Fibroblast of villous mesenchyme (primary cell): ENCODE results near the gene ZNF839. TPM values are rescaled to one million over a fixed set of nuclear protein-coding genes. Genes with fewer than 3 reads are reported as not detected.
A peak's percentile ranks its signal among the peaks of the same experiment; 100 is the strongest.

Experiments used
- DNase-seq: peaks from one replicate; pipeline ENCODE4 v3.0.0-alpha.2; 2010; ENCODE audit warnings: low read depth
- H3K4me3 ChIP-seq: 2 replicates; pipeline ENCODE4 v1.5.1; 2011; ENCODE audit warnings: low read depth, mild to moderate bottlenecking, low read length
- CTCF ChIP-seq: IDR thresholded peaks from 2 replicates; pipeline ENCODE4 v1.5.1; 2012; ENCODE audit warnings: low read depth, mild to moderate bottlenecking, low read length; ENCODE audit not compliant: insufficient read depth
- total RNA-seq: library from RNA; depleted of rRNA; stranded (reverse); fragments of >200 nt; gene quantifications from 2 replicates; pipeline ENCODE4 v1.2.3, GENCODE V29; 2012

ZNF839 gene
- total RNA-seq, 1 donor: 9.5 TPM

GRCh38 chr14:102279688-102280348 lies 39.7 kb upstream of the ZNF839 start:
- DNase-seq: peak; percentile 73
- H3K4me3 ChIP-seq: no peak overlapping the region
- no peak for TF ChIP-seq CTCF

GRCh38 chr14:102280376-102280962 lies 39.1 kb upstream of the ZNF839 start:
- TF ChIP-seq CTCF: no peak
- no peak overlapping the region for H3K4me3 ChIP-seq
- DNase-seq: peak; percentile 92

- no peak overlapping the region for H3K4me3 ChIP-seq
- no peak for TF ChIP-seq CTCF
- no peak for DNase-seq
Observed at GRCh38 chr14:102282751-102283465, 36.6 kb upstream of the ZNF839 start.

- no peak for DNase-seq
- no peak overlapping the region for H3K4me3 ChIP-seq
- TF ChIP-seq CTCF: no peak
Observed at GRCh38 chr14:102283631-102284129, 35.9 kb upstream of the ZNF839 start.

- no peak for DNase-seq
- no peak for TF ChIP-seq CTCF
- H3K4me3 ChIP-seq: no peak overlapping the region
Observed at GRCh38 chr14:102285106-102285505, 34.4 kb upstream of the ZNF839 start.

GRCh38 chr14:102288139-102288538 lies 31.4 kb upstream of the ZNF839 start:
- DNase-seq: no peak
- TF ChIP-seq CTCF: no peak

More at GRCh38 chr14:102288139-102288538, 31.4 kb upstream of the ZNF839 start:
- H3K4me3 ChIP-seq: no peak overlapping the region
